Mammary epithelial cell (primary cell): ENCODE results near the gene SUSD5.

Source experiments
- CTCF ChIP-seq, 2 donors: IDR thresholded peaks in 1 of 2; conservative IDR thresholded peaks in 1 of 2; 2 replicates each; pipeline ENCODE4 v1.5.1; 2011 to 2012; ENCODE audit warnings: inconsistent platforms in 2 of 2, low read length in 2 of 2, mild to moderate bottlenecking in 2 of 2, control low read depth in 1 of 2, low read depth in 1 of 2; ENCODE audit not compliant: insufficient read depth in 1 of 2; ENCODE audit errors: extremely low read depth in 1 of 2
- EZH2 ChIP-seq: IDR thresholded peaks from 2 replicates; pipeline ENCODE4 v1.6.1; 2012; ENCODE audit warnings: low read length, inconsistent platforms, borderline replicate concordance

DNA sequence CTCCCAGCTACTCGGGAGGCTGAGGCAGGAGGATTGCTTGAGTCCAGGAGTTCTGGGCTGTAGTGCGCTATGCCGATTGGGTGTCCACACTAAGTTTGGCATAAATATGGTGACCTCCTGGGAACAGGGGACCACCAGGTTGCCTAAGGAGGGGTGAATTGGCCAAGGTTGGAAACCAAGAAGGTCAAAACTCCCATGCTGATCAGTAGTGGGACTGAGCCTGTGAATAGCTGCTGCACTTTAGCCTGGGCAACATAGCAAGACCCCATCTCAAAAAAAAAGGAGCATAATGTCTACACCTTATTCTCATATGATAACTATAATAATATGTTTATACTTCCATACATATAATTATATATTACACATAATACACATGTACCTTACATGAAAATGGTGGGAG is 115.6 kb downstream of the SUSD5 start:
- TF ChIP-seq CTCF (conservative IDR thresholded peaks at IDR 0.05 in 1 of 2, IDR thresholded peaks at IDR 0.05 in 1 of 2; ENCODE audit: extremely low read depth in 1 of 2, insufficient read depth in 1 of 2, low read depth in 1 of 2, low read length in 2 of 2) (no peak), EZH2 (no peak)
